Activated T-cell treated with anti-CD3 and anti-CD28 coated beads, Interleukin-2, amount 50 U/mL, for 4 hours (primary cell): Measurements from ENCODE around the gene PRKCE. TPM values are rescaled to one million over a fixed set of nuclear protein-coding genes. Genes with fewer than 3 reads are reported as not detected.

Experiments used
- ATAC-seq, 2 donors: fragments of 200-7000 bp; cut with Tn5 transposase; one replicate each; pipeline ENCODE4 v1.10.0; 2021
- DNase-seq: peaks from one replicate; pipeline ENCODE4 v3.0.0-alpha.2; 2020
- H3K27me3 Mint-ChIP-seq: one replicate; pipeline ENCODE4 v1.8.0; 2021; ENCODE audit warnings: low read depth, mixed read lengths
- H3K36me3 Mint-ChIP-seq: one replicate; pipeline ENCODE4 v1.8.0; 2022; ENCODE audit warnings: mixed read lengths; ENCODE audit not compliant: insufficient read depth
- H3K4me1 Mint-ChIP-seq: one replicate; pipeline ENCODE4 v1.8.0; 2021; ENCODE audit warnings: low read depth, mixed read lengths
- H3K4me3 Mint-ChIP-seq: one replicate; pipeline ENCODE4 v1.8.0; 2021; ENCODE audit warnings: mild to moderate bottlenecking, moderate library complexity, mixed read lengths
- H3K9me3 Mint-ChIP-seq: one replicate; pipeline ENCODE4 v1.8.0; 2021; ENCODE audit warnings: mixed read lengths
- total RNA-seq, 3 donors: library from RNA; stranded (reverse); gene quantifications; one replicate each; pipeline ENCODE4 v1.2.1, GENCODE V29; 2021

The PRKCE gene
- total RNA-seq, 3 donors from 2014 or later, result 9.1 to 9.5 (median 9.2) TPM

DNA sequence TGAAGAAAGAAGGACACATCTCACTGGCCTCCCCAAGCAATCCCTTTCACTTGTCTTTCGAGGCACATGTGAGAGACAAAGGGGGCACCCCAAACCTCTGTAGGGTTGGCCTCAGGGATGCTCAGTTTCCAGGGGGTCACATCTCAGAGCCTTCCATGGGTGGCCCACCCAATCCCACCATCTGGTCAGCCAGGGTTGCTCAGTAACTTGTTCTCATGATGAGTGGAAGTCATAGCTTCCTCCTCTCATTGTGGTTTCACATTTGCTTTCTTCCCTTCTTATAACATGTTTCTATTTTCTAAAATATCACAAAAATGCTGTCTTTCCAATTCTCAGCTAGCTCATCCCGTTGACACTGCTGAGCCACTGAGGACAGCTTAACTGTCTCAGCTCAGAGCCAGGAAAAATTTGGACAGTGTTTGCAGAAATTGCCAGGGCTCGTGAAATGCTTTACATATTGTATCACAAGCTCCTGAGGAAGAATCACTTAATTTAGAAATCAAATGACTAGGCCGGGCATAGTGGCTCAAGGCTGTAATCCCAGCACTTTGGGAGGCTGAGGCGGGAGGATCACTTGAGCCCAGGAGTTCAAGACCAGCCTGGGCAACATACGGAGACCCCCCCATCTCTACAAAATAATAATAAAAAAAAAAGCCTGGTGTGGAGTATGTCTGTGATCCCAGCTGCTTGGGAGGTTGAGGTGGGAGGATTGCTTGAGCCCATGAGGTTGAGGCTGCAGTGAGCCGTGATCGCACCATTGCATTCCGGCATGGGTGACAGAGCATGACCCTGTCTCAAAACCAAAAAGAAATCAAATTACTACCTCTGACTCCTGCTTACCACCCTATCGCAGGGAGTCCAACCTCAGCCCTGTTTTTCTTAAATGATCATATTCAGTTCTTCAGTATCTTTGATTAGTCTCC, 129.3 kb downstream of the PRKCE start:
- Mint-ChIP-seq H3K36me3 (no peaks in the 10 kb centered on the region), H3K4me1 (peaks cover 9% of the 10 kb centered on the region), H3K4me3 (no peak overlapping the region), H3K9me3 (no peaks in the 10 kb centered on the region), H3K27me3 (no peaks in the 10 kb centered on the region)
- DNase-seq, result no peak
- ATAC-seq, result no peak

DNA sequence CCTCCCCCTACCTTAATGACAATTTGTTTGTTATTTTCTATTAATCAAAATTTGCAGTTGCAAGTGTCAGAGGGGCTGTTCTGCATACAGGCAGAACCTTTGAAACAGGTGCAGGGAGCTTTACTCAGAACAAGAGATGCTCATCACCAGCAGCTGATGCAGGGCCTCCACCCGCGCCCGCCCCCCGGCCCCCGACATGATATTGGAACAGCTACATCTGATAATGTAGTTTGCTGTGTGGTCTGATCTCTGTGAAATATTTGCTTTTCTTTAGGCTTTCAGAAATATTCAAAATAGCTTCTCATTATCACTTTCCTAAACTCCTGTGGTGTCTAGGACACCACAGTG, 130.0 kb downstream of the PRKCE start:
- Mint-ChIP-seq H3K27me3 (no peaks in the 10 kb centered on the region), H3K4me1 (peaks cover 8% of the 10 kb centered on the region), H3K4me3 (no peak overlapping the region), H3K9me3 (no peaks in the 10 kb centered on the region), H3K36me3 (no peaks in the 10 kb centered on the region)
- DNase-seq, result no peak
- ATAC-seq, result no peak

DNA sequence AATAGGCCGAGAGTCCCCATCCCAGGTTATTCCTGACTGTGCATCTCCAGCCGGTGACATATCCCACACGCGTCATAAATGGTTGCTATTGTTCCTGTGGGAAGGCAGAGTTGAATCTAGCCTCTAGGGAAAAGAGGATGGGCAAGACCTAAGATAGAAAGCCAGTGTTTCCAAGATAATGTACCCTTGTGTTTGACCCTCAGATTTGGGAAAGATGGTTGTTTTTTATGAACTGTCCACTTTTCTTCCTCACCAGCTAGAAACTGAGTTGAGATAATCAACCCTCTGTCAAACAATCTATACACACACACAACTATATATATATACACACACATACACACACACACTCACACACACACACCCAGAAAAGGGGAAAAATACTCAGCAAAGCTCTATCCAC, 131.0 kb downstream of the PRKCE start:
- Mint-ChIP-seq H3K4me3 (no peak overlapping the region), H3K4me1 (peaks cover 8% of the 10 kb centered on the region), H3K36me3 (peaks cover 3% of the 10 kb centered on the region), H3K9me3 (no peaks in the 10 kb centered on the region), H3K27me3 (no peaks in the 10 kb centered on the region)
- DNase-seq, result no peak
- ATAC-seq, result no peak

GRCh38 chr2:45782986-45783385, 131.5 kb downstream of the PRKCE start:
- Mint-ChIP-seq H3K27me3 (no peaks in the 10 kb centered on the region), H3K9me3 (no peaks in the 10 kb centered on the region), H3K36me3 (peaks cover 3% of the 10 kb centered on the region), H3K4me3 (no peak overlapping the region), H3K4me1 (peaks cover 8% of the 10 kb centered on the region)
- no peak for DNase-seq
- ATAC-seq, result no peak

- Mint-ChIP-seq H3K4me3 (no peak overlapping the region), H3K4me1 (peaks cover 4% of the 10 kb centered on the region), H3K9me3 (no peaks in the 10 kb centered on the region), H3K27me3 (no peaks in the 10 kb centered on the region), H3K36me3 (peaks cover 3% of the 10 kb centered on the region)
- ATAC-seq, result no peak
- DNase-seq, result no peak
Observed at GRCh38 chr2:45786030-45786835, 134.8 kb downstream of the PRKCE start.

DNA sequence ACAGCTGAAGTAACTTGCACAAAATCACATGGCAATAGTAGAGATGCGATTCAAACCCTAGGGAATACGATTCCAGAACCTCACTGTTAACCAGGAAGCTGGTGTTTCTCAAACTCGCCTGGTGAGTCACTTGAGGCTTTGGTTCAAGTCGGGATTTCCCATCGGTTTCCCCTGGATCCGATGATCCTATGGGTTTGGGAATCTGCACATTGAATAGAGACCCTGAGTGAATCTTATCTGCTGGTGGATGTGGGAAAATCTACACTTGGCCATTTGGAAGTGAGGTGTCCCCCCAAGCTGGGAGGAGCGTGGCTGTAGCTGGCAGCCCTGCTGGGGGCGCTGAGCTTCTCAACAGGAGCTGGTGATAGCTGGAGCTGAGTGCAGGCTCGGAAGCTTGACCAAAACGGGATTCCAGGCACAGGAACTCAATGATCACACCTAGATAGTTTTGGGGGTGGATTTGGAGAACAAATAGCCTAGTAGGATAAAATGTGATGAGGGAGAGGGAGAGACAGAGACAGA, 135.4 kb downstream of the PRKCE start:
- peaks cover 3% of the 10 kb centered on the region for H3K36me3 Mint-ChIP-seq
- H3K27me3 Mint-ChIP-seq, result no peaks in the 10 kb centered on the region
- H3K9me3 Mint-ChIP-seq, result no peaks in the 10 kb centered on the region
- DNase-seq (no peak), ATAC-seq (no peak)
- peaks cover 4% of the 10 kb centered on the region for H3K4me1 Mint-ChIP-seq
- H3K4me3 Mint-ChIP-seq, result no peak overlapping the region

DNA sequence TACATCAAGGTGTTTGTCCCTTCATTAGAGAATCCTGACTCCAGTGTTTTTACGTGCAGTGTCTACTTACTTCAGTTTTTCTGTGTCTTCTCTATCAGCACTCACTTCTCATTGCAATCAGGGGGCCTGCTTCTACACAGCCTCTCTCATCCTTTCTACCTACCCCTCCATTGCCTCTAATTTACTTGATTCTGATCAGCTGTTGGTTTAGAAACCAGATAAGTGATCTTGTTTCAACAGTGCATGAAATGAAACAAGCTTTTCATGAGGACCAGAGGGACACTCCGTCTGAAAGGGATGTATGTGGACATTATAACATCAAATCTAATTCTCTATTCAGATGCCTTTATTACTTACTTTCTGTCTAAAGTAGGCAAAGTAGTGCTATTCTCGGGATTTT, 136.9 kb downstream of the PRKCE start:
- Mint-ChIP-seq H3K9me3 (no peaks in the 10 kb centered on the region), H3K36me3 (peaks cover 3% of the 10 kb centered on the region), H3K4me3 (no peak overlapping the region), H3K27me3 (no peaks in the 10 kb centered on the region), H3K4me1 (peaks cover 4% of the 10 kb centered on the region)
- DNase-seq, result no peak
- ATAC-seq, result no peak

DNA sequence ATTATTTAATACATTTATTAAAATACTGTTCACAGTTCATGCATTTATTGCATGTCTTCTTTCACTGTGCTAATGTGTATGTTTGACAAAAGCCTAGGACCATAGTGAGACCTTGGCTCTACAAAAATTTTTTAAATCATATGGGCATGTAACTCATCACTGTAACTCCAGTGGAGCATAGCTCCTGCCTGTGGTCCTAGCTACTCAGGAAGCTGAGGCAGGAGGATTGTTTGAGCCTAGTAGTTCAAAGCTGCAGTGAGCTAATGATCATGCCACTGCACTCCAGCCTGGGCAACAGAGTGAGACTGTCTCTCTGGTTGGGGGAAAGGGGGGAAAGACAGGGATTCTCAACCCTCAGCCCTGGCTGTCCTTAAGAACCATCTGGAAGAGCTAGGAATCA, 137.8 kb downstream of the PRKCE start:
- DNase-seq (no peak), ATAC-seq (no peak)
- Mint-ChIP-seq H3K4me1 (peaks cover 4% of the 10 kb centered on the region), H3K36me3 (peaks cover 3% of the 10 kb centered on the region), H3K4me3 (no peak overlapping the region), H3K27me3 (no peaks in the 10 kb centered on the region), H3K9me3 (no peaks in the 10 kb centered on the region)

GRCh38 chr2:45789961-45790723, 138.7 kb downstream of the PRKCE start:
- no peaks in the 10 kb centered on the region for H3K9me3 Mint-ChIP-seq
- no peak for ATAC-seq
- no peak overlapping the region for H3K4me3 Mint-ChIP-seq
- H3K36me3 Mint-ChIP-seq, result peaks cover 3% of the 10 kb centered on the region
- DNase-seq, result no peak
- H3K27me3 Mint-ChIP-seq, result no peaks in the 10 kb centered on the region
- peaks cover 4% of the 10 kb centered on the region for H3K4me1 Mint-ChIP-seq

GRCh38 chr2:45793305-45793962, 142.0 kb downstream of the PRKCE start:
- no peak for DNase-seq
- H3K4me1 Mint-ChIP-seq, result peaks cover 2% of the 10 kb centered on the region
- no peak for ATAC-seq
- peaks cover 5% of the 10 kb centered on the region for H3K36me3 Mint-ChIP-seq
- no peaks in the 10 kb centered on the region for H3K9me3 Mint-ChIP-seq
- H3K4me3 Mint-ChIP-seq, result no peak overlapping the region
- H3K27me3 Mint-ChIP-seq, result no peaks in the 10 kb centered on the region

DNA sequence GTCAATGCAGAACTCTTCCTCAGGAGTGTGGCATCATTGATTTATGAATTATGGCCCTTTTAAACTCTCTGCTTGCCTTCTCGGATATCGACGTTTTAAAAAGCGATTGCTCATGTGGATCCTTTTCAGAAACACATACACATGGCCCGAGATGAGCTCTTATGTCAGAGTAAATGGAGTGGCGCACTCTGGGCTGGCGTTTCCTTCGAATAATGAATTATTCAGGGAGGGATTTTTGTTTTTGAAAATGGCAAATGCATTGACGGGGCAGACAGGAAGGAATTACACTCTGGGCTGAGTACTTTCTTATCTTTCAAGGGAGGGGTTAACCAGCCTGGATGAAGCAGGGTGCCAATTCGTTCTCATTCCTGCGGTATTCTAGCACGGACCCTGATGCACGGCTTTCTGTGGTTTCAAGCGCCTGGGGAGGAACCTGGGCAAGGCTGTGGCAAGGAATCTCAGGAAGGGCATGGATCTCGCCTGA, 142.7 kb downstream of the PRKCE start:
- Mint-ChIP-seq H3K9me3 (no peaks in the 10 kb centered on the region), H3K4me3 (no peak overlapping the region), H3K27me3 (no peaks in the 10 kb centered on the region), H3K4me1 (peaks cover 2% of the 10 kb centered on the region), H3K36me3 (peaks cover 5% of the 10 kb centered on the region)
- DNase-seq, result no peak
- ATAC-seq, result no peak

DNA sequence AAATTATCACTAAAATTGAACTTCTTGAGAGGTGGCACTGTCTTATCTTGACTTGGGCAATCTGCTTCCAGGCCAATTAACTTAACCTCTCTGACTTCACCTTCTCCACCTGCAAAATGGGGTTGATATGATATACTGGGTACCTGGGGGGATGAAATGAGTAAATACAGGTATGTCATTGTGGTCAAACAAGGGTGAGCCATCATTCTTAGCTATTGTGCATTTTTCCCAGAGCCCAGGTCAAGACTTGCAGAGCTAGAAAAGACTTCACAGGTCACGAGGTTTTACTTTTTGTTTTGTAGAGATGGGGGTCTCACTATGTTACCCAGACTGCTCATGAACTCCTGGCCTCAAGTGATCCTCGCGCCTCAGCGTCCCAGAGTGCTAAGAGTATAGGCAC, 145.0 kb downstream of the PRKCE start:
- H3K36me3 Mint-ChIP-seq, result peaks cover 5% of the 10 kb centered on the region
- H3K9me3 Mint-ChIP-seq, result no peaks in the 10 kb centered on the region
- H3K4me3 Mint-ChIP-seq, result no peak overlapping the region
- no peaks in the 10 kb centered on the region for H3K27me3 Mint-ChIP-seq
- ATAC-seq (no peak), DNase-seq (no peak)
- no peaks in the 10 kb centered on the region for H3K4me1 Mint-ChIP-seq

- DNase-seq, result no peak
- Mint-ChIP-seq H3K27me3 (no peaks in the 10 kb centered on the region), H3K4me1 (no peaks in the 10 kb centered on the region), H3K9me3 (no peaks in the 10 kb centered on the region), H3K36me3 (peaks cover 5% of the 10 kb centered on the region), H3K4me3 (no peak overlapping the region)
- ATAC-seq, result no peak
Observed at GRCh38 chr2:45797451-45798230, 146.2 kb downstream of the PRKCE start.
